HUES64 (cell line): ENCODE results near the gene CDC14B.
A peak's percentile ranks its signal among the peaks of the same experiment; 100 is the strongest.

ENCODE experiments used
- H3K27ac ChIP-seq: 2 replicates; pipeline ENCODE4 v1.7.0; 2013; ENCODE audit warnings: low read depth, low read length, inconsistent platforms
- H3K27me3 ChIP-seq: 2 replicates; pipeline ENCODE4 v1.6.1; 2013; ENCODE audit warnings: mild to moderate bottlenecking, low read length; ENCODE audit not compliant: insufficient read depth
- H3K36me3 ChIP-seq: 2 replicates; pipeline ENCODE4 v1.6.1; 2013; ENCODE audit warnings: mild to moderate bottlenecking, low read length; ENCODE audit not compliant: insufficient read depth
- H3K4me1 ChIP-seq: 2 replicates; pipeline ENCODE4 v1.6.1; 2013; ENCODE audit warnings: mild to moderate bottlenecking, low read length, moderate library complexity; ENCODE audit not compliant: insufficient read depth
- H3K4me3 ChIP-seq: 2 replicates; pipeline ENCODE4 v1.5.1; 2013; ENCODE audit warnings: mild to moderate bottlenecking, low read length, moderate library complexity
- H3K9ac ChIP-seq: 2 replicates; pipeline ENCODE4 v1.6.1; 2013; ENCODE audit warnings: mild to moderate bottlenecking, low read depth, low read length
- H3K9me3 ChIP-seq: 2 replicates; pipeline ENCODE4 v1.6.1; 2013; ENCODE audit warnings: low read depth, low read length; ENCODE audit not compliant: insufficient read depth
- WGBS: fragments of 150-250, 120-280 bp; methylation state at CpG from one replicate; pipeline ENCODE4 v1.1.7; 2013; ENCODE audit warnings: missing lambda C conversion rate; 5-methylcytosine and 5-hydroxymethylcytosine counted together

The CDC14B gene

DNA sequence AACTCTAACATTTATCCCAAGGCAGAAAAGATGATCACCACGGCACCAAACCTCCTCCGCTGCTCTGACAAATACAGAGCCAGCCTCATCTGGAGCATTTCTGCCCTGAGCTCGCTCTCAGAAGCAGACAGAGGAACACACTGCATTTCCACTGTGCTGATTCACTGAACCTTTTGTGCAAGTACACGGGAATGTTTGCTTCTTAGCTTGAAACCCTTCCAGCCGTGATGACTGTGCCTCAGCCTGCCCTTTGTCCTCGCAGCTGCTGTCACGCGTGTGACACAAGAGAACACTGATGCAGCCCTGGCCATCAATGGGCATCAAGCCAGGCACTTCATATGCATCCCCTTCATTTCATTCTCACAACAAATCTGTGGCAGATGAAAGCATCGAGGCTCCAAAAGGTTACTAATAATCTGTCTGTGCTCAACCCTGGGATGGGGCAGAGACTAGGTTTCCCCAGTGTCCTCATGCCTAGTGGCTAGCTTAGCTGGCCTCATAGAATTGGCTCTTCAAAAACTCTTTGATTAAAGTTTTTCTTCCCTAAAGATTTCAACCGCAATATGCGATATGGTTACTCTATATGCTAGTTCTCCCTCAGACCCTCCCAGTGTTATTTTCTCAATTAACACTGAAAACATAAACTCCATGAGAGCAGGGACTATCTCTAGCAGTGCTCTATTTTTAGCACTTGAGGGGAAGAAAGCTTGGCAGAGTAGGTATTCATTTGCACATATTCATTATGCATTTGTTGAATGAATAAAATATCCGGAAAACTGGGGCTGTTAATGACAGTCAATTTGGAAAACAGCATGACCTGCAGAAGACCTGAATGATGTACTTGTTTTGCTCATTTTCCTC, 7.3 kb downstream of the CDC14B start:
- WGBS, result 60% methylated on average over 12 of the region's 12 CpGs
- no peak overlapping the region for H3K9ac ChIP-seq
- H3K36me3 ChIP-seq, result no peaks in the 10 kb centered on the region
- H3K4me1 ChIP-seq, result peaks cover 28% of the 10 kb centered on the region
- peaks cover 6% of the 10 kb centered on the region for H3K27me3 ChIP-seq
- H3K4me3 ChIP-seq, result no peak overlapping the region
- no peaks in the 10 kb centered on the region for H3K9me3 ChIP-seq
- peak overlapping the region; percentile 52; the same call in 1 of the 2 replicates for H3K27ac ChIP-seq

DNA sequence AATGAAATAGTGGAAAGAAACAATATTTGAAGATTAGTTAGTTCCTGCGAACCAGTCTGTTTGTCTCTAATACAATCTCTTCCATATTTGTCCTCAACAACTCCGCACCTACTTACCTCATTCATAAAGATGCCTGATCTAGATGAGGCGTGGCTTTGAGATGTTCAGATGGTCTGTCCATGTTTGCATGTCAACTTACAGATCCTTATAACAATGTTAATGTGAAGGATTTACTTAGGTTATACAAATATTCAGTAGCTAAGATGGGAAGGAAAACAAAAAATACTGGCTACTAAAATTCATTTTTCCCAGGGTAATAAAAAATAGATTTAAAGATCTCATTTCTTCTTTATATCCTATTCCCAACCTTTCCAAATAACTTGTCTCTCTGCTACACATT, 8.3 kb downstream of the CDC14B start:
- H3K36me3 ChIP-seq, result no peaks in the 10 kb centered on the region
- 100% methylated on average over 3 of the region's 3 CpGs for WGBS
- H3K9ac ChIP-seq, result no peak overlapping the region
- H3K27ac ChIP-seq, result no peak overlapping the region
- no peaks in the 10 kb centered on the region for H3K27me3 ChIP-seq
- H3K4me3 ChIP-seq, result no peak overlapping the region
- H3K9me3 ChIP-seq, result no peaks in the 10 kb centered on the region
- H3K4me1 ChIP-seq, result peaks cover 27% of the 10 kb centered on the region

DNA sequence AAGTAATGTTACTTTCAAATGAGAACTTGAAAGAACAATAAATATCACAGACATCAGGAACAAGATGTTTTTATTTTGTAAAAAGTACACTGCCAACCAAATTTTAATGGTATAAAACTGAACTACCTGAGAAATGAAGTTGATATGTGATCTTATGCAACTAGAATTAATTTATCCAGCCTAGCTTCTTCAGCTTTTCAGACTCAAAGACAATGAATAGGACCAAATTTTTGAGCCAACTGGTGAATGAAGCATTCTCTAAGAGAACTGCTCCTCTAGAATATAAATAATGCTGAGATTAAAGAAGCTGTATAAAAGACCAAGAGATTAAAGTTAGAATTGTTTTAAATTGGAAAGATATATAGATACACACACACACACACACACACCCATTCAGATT, 9.9 kb downstream of the CDC14B start:
- H3K4me1 ChIP-seq, result peaks cover 27% of the 10 kb centered on the region
- H3K4me3 ChIP-seq, result no peak overlapping the region
- H3K27ac ChIP-seq, result no peak overlapping the region
- H3K9me3 ChIP-seq, result no peaks in the 10 kb centered on the region
- H3K27me3 ChIP-seq, result no peaks in the 10 kb centered on the region
- no peaks in the 10 kb centered on the region for H3K36me3 ChIP-seq
- no peak overlapping the region for H3K9ac ChIP-seq

DNA sequence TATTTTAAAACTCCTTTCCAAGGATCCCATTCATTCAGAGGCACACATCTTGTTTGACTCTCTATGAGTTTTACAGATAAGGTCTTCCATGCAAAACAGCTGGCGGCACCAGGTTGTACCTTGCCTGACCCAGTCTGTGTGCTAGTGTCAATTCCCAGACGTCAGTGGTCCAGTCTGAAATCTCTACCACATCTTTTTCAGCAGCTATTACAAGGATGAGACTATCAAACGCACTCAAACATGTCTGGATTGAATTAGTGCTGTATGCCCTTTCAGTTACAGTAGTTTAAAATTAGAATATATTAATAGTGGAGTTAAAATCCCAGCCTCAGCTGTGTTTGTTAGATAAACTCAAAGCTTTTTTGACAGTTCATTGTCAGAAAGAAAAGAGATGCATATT, 11.7 kb downstream of the CDC14B start:
- no peak overlapping the region for H3K27ac ChIP-seq
- no peak overlapping the region for H3K9ac ChIP-seq

DNA sequence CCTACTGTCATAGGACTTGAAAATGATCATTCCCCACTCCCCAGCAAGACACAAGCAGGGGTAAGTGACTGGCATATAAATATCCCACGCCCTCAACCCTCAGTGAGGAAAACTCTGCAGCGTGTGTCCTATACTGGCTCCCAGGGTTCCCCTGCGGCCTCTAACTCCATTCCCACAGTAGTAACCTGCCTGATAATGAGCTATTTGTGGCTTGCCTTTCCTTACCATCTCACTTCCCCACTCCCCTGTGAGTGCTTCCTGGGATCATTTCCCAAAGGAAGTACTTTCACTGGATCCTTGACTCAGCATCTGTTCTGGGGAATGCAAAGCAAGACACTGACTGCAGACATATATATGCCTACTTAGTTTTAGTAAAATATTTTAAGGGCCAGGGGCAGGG, 14.3 kb downstream of the CDC14B start:
- Histone ChIP-seq H3K4me3 (no peak overlapping the region), H3K27me3 (no peaks in the 10 kb centered on the region), H3K4me1 (no peaks in the 10 kb centered on the region), H3K9ac (no peak overlapping the region), H3K9me3 (no peaks in the 10 kb centered on the region), H3K27ac (no peak overlapping the region), H3K36me3 (no peaks in the 10 kb centered on the region)
- WGBS, result 74% methylated on average over 3 of the region's 3 CpGs

More for the DNA sequence above, 11.7 kb downstream of the CDC14B start:
- no peaks in the 10 kb centered on the region for H3K36me3 ChIP-seq
- H3K4me1 ChIP-seq, result peaks cover 20% of the 10 kb centered on the region
- H3K9me3 ChIP-seq, result no peaks in the 10 kb centered on the region
- WGBS, result 84% methylated on average over 3 of the region's 3 CpGs
- H3K27me3 ChIP-seq, result no peaks in the 10 kb centered on the region
- no peak overlapping the region for H3K4me3 ChIP-seq

DNA sequence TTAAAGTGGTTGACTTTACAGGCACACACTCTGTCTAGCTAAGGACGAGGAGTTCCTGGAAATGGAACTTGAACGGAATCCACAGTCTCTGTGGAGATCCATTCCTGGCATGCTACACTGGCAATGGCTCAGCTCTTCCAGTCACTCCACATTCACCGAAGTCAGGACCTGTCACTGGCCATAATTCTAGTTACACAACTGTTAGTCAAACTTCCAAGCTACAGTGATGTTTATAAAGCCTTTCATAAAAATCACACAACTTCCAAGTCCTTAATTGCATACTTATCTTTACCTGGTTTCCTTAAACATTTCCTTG, 15.7 kb downstream of the CDC14B start:
- 91% methylated on average over 3 of the region's 3 CpGs for WGBS
- no peak overlapping the region for H3K27ac ChIP-seq
- no peaks in the 10 kb centered on the region for H3K27me3 ChIP-seq
- no peak overlapping the region for H3K9ac ChIP-seq
- no peak overlapping the region for H3K4me3 ChIP-seq
- no peaks in the 10 kb centered on the region for H3K9me3 ChIP-seq
- H3K36me3 ChIP-seq, result no peaks in the 10 kb centered on the region
- H3K4me1 ChIP-seq, result no peaks in the 10 kb centered on the region

DNA sequence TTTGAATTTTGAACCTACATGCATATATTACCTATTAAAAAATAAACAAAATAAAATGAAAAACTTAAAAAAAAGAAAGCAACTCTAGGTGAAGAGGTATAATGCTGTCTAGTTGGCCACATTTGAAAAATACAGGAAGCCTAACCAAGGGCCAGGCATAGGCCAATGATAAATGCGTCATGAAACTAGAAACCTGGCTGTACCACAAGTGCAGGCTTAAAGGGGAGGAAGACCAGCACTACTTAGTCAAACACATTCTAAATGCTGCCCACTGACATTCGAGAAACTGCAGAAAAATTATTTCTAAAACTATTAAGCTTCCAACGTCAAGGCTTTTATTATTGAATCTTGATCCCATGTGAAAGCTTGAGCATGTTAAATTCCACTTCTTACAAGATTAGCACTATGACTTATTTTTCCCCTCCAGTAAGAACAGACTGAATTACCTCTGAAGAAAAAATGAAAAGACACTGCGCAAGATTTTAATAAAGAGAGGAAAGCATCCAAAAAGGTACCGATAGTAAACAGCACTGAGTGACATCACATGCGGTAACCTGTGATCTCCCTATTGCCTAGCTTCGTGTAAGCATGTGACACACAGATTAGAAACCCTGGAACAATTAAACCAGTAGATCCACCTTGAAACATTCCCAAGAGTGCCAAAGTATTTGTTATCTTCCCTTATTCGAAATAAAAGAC, 16.2 kb downstream of the CDC14B start:
- H3K9me3 ChIP-seq, result no peaks in the 10 kb centered on the region
- H3K4me1 ChIP-seq, result no peaks in the 10 kb centered on the region
- no peaks in the 10 kb centered on the region for H3K36me3 ChIP-seq
- no peak overlapping the region for H3K9ac ChIP-seq
- H3K4me3 ChIP-seq, result no peak overlapping the region
- H3K27ac ChIP-seq, result no peak overlapping the region
- 94% methylated on average over 8 of the region's 8 CpGs for whole genome bisulfite sequencing
- H3K27me3 ChIP-seq, result no peaks in the 10 kb centered on the region

DNA sequence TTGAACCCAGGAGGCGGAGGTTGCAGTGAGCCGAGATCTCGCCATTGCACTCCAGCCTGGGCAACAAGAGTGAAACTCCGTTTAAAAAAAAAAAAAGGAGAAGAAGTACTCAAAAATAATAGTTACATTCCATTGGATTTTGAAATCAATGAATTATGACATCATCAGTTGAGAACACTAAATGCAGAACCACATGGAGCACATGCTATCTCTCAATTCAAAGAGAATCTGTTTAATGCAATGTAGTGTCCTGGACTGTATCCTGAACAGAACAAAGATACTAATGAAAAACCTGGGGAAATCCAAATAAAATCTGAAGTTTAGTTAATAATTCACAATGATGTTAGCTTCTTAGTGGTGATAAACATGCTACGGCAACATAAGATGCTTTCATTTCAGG, 20.3 kb downstream of the CDC14B start:
- H3K4me1 ChIP-seq, result no peaks in the 10 kb centered on the region
- no peak overlapping the region for H3K27ac ChIP-seq
- no peak overlapping the region for H3K4me3 ChIP-seq
- H3K9ac ChIP-seq, result no peak overlapping the region
- WGBS, result 92% methylated on average over 4 of the region's 5 CpGs
- no peaks in the 10 kb centered on the region for H3K9me3 ChIP-seq
- H3K36me3 ChIP-seq, result no peaks in the 10 kb centered on the region
- H3K27me3 ChIP-seq, result no peaks in the 10 kb centered on the region

DNA sequence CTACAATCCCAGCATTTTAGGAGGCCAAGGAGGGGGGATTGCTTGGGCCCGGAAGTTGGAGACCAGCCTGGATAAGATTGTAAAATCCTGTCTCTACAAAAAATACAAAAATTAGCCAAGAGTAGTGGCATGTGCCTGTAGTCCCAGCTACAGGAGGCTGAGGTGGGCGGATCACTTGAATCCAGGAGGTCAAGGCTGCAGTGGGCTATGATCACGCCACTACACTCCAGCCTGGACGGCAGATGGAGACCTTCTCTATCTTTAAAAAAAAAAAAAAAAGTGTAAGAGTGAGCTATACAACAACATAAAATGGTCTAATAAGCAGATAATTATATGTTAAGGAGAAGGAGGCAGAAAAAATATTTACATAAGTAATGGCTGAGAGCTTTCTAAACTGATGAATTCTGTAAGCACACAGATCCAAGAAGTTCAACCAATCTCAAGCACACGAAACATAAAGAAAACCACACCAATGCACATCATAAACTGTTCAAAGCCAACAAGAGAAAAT, 23.0 kb downstream of the CDC14B start:
- Histone ChIP-seq H3K4me3 (no peak overlapping the region), H3K36me3 (no peaks in the 10 kb centered on the region), H3K9me3 (no peaks in the 10 kb centered on the region), H3K4me1 (no peaks in the 10 kb centered on the region), H3K27ac (no peak overlapping the region), H3K27me3 (no peaks in the 10 kb centered on the region), H3K9ac (no peak overlapping the region)
- 97% methylated on average over 4 of the region's 5 CpGs for WGBS

DNA sequence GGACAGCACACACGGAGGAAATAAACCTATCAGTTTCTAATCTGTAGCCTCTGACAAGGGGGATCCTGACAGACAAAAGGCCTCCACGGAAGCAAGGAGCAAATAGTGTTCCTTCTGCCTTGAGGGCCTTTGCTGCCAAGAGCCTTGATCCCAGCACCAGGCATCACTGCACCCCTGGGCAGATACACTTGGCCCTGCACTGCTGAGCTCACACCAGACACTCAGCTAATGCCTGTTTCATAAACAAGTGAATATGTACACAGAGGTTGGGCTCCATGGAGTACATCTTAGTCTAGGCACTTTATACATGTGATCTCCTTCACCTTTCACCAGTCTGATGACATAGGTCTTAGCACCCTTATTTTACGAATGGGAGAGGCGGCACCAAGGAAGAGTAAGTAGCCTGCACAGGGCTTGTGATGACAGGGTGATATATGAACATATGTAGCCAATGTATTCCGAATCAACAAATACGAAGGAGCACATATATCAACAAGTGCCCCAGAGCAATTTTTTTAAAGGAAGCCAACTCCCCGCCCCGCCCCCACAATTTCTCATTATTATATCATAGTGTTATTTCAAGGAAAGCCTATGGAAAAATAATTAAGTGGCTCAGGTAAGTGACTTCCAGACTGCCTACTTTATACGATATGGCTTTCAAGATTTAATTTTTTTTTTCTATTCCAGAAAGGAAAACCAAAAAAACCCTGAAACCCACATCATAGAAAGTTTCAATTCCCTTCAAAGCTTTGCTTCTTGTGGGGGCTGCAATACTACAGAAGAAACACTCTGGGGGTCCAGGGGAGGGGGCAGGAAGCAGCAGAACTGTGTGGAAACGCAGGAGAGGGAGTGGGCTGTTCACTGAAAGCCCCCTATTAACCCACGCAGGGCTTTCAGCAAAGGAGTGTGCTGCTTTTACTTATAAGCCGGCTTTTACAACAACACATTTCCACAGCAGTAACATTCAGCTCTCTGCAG, 32.0 kb downstream of the CDC14B start:
- WGBS, result 76% methylated on average over 10 of the region's 12 CpGs
- Histone ChIP-seq H3K9me3 (no peaks in the 10 kb centered on the region), H3K27ac (peak overlapping the region; percentile 15; the same call in 1 of the 2 replicates), H3K4me3 (no peak overlapping the region), H3K27me3 (no peaks in the 10 kb centered on the region), H3K36me3 (no peaks in the 10 kb centered on the region), H3K4me1 (peaks cover 22% of the 10 kb centered on the region), H3K9ac (no peak overlapping the region)

DNA sequence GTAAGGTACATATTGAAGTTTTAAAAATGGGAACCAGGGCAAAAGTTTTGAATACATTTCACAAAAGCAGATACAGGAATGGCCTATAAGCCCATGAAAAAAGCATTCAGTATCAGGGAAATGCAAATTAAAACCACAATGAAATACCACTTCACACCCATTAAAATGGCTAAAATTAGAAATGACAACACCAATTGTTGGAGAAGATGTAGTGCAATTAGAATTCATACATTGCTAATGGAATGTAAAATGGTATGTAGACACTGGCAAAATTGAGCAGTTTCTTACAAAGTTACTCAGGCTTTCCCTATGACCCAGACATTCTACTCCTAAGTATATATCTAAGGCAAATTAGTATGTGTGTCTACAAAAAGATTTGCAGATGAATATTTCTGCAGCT, 34.2 kb downstream of the CDC14B start:
- Histone ChIP-seq H3K27ac (no peak overlapping the region), H3K9ac (no peak overlapping the region), H3K4me1 (peaks cover 34% of the 10 kb centered on the region), H3K4me3 (no peak overlapping the region), H3K9me3 (no peaks in the 10 kb centered on the region), H3K27me3 (no peaks in the 10 kb centered on the region), H3K36me3 (no peaks in the 10 kb centered on the region)
